Measurements from ENCODE around the gene SEPTIN8. TPM values are rescaled to one million over a fixed set of nuclear protein-coding genes. Genes with fewer than 3 reads are reported as not detected.

The SEPTIN8 gene
- total and polyA plus RNA-seq, 2 donors (not counting 3 experiments of a cell fraction or from before 2014, with no cell fraction given) = 56.6 to 82.1 TPM

DNA sequence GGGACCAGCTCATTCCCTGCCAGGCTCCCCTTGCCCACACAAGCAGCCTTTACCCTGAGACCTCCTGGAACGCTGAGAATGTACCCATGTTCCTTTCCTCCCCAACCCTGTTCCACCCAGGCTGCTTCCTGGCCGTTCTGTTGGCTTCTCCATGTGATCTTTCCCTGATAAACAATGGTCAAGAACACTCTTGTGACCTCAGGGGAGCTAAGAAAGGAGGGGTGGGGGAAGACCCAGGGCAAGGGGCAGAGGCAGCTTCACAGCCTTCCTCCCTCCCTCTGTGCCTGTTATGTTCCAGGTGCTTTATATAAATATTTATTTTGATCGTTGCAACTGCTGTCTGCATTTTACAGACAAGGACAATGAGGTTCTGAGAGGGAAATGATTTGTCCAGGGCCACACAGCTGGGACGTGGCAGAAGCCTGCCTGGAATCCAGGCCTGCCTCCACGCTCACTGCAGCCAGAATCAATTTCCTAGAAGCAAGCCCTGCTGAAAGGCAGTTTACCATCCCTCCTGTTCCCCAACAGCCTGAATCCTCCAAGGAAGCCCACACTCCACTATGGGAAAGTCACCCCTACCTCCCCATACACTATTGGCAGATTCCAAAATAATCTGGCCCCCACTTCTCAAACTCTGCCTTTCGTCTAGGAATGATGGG, 49.5 kb upstream of the SEPTIN8 start:
- CTCF ChIA-PET = interaction anchor here (0.8 to 9.9 kb wide), 4 partner anchors 28 to 72 kb away, joined by 4 to 122 read pairs (median 5); partner anchors contain the start of gene GDF9

More for the DNA sequence above, 49.5 kb upstream of the SEPTIN8 start:
- H3K9ac ChIP-seq (replicated peaks; ENCODE audit: extremely low read depth, insufficient read depth, low read length) = no peak overlapping the region
- dilution Hi-C loops (cut with MboI; ENCODE audit: extremely low pct_ligation_motif_present, low sequenced_read_pairs) = no loop called here
- no peak overlapping the region for H3K4me2 ChIP-seq (ENCODE audit: insufficient read depth, low read length)
- H3K36me3 ChIP-seq (ENCODE audit: control insufficient read depth in 2 of 2, extremely low read depth in 1 of 2, insufficient read depth in 2 of 2, low read length in 2 of 2) = peaks cover 2 to 4% of the 10 kb centered on the region in 2 experiments
- DNase-seq (ENCODE audit: low read depth, low spot score) = peak; percentile 51
- H3K27me3 ChIP-seq (ENCODE audit: control insufficient read depth in 2 of 2, insufficient read depth in 2 of 2, low read length in 2 of 2) = no peaks in the 10 kb centered on the region
- TF ChIP-seq JUN (IDR thresholded peaks at IDR 0.05; ENCODE audit: borderline replicate concordance, insufficient read depth, insufficient read length, low read depth) (no peak), GATA2 (IDR thresholded peaks at IDR 0.05; ENCODE audit: insufficient read depth, insufficient read length, low read depth, low read length) (no peak), POLR2A (IDR thresholded peaks at IDR 0.05; ENCODE audit: low read depth, low read length) (no peak), EZH2 (IDR thresholded peaks at IDR 0.05; ENCODE audit: borderline replicate concordance, low read depth, low read length, severe bottlenecking) (no peak), MYC (IDR thresholded peaks at IDR 0.05; ENCODE audit: low read depth, low read length) (no peak), POLR2AphosphoS5 (IDR thresholded peaks at IDR 0.05; ENCODE audit: insufficient read depth, low read depth, low read length) (no peak), FOS (IDR thresholded peaks at IDR 0.05; ENCODE audit: borderline replicate concordance, insufficient read depth, low read length) (no peak)
- TF ChIP-seq, protein P1, sequence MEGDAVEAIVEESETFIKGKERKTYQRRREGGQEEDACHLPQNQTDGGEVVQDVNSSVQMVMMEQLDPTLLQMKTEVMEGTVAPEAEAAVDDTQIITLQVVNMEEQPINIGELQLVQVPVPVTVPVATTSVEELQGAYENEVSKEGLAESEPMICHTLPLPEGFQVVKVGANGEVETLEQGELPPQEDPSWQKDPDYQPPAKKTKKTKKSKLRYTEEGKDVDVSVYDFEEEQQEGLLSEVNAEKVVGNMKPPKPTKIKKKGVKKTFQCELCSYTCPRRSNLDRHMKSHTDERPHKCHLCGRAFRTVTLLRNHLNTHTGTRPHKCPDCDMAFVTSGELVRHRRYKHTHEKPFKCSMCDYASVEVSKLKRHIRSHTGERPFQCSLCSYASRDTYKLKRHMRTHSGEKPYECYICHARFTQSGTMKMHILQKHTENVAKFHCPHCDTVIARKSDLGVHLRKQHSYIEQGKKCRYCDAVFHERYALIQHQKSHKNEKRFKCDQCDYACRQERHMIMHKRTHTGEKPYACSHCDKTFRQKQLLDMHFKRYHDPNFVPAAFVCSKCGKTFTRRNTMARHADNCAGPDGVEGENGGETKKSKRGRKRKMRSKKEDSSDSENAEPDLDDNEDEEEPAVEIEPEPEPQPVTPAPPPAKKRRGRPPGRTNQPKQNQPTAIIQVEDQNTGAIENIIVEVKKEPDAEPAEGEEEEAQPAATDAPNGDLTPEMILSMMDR (IDR thresholded peaks at IDR 0.05; ENCODE audit: extremely low read depth in 1 of 2, insufficient read depth in 1 of 2, low read depth in 1 of 2, low read length in 2 of 2) = no peak
- TF ChIP-seq, protein P2, sequence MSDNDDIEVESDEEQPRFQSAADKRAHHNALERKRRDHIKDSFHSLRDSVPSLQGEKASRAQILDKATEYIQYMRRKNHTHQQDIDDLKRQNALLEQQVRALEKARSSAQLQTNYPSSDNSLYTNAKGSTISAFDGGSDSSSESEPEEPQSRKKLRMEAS (IDR thresholded peaks at IDR 0.05; ENCODE audit: insufficient read depth, insufficient read length) = no peak
- H3K9me3 ChIP-seq (replicated peaks; ENCODE audit: control insufficient read depth, insufficient read depth, low read length) = no peaks in the 10 kb centered on the region
- peak; percentile 70 for FAIRE-seq
- intact Hi-C loops (cut with micrococcal nuclease) = loop anchor here (10.0 kb wide), 1 partner anchor 532 kb away; the partner anchor contains the start of gene SLC22A4
- H2AFZ ChIP-seq (ENCODE audit: low read depth, low read length) = no peak overlapping the region
- peaks cover 12% of the 10 kb centered on the region for H3K4me1 ChIP-seq (ENCODE audit: control insufficient read depth, extremely low read depth, insufficient read depth, low read length)
- H4K20me1 ChIP-seq (replicated peaks; ENCODE audit: control insufficient read depth, extremely low read depth, insufficient read depth, low read length) = no peaks in the 10 kb centered on the region
- H3K79me2 ChIP-seq (ENCODE audit: control insufficient read depth, insufficient read depth, low read length) = no peaks in the 10 kb centered on the region
- POLR2A ChIA-PET = no interaction called here
- H3K27ac ChIP-seq (ENCODE audit: insufficient read depth, low read depth, low read length) = no peak overlapping the region
- no peaks in the 10 kb centered on the region for H3K9me1 ChIP-seq (replicated peaks; ENCODE audit: control insufficient read depth, extremely low read depth, insufficient read depth, low read length)
- H3K4me3 ChIP-seq (replicated peaks in 1 of 3; ENCODE audit: insufficient read depth in 1 of 3, low read depth in 1 of 3, low read length in 3 of 3) = no peak overlapping the region
- BruUV-seq (replicated peaks) = no TSS peak

Measured in endothelial cell of umbilical vein (primary cell).